GM13977 (cell line): ENCODE measurements around the gene ZNF276.
"Not testable (repeated sequence)": the region's sequence is repeated elsewhere in the genome, so short reads cannot be mapped to it uniquely, and the experiment has no call there.

Experiments used
- DNase-seq: peaks from one replicate; pipeline ENCODE4 v3.0.0; 2012; ENCODE audit warnings: low spot score
- CTCF ChIP-seq: IDR thresholded peaks from 2 replicates; pipeline ENCODE4 v1.5.1; 2012; ENCODE audit warnings: mild to moderate bottlenecking, control low read depth; ENCODE audit not compliant: insufficient read depth; ENCODE audit errors: extremely low read depth, missing control alignments
- in situ Hi-C: fragments of 300-500 bp; cut with MboI; formaldehyde crosslinking; loops from one replicate; pipeline ENCODE4 v1.12.0; 2022; ENCODE audit warnings: low sequenced_read_pairs, low pct_unique_long_range_greater_than_20kb, mixed read lengths, inconsistent platforms; ENCODE audit not compliant: unreplicated experiment

ZNF276 gene

DNA sequence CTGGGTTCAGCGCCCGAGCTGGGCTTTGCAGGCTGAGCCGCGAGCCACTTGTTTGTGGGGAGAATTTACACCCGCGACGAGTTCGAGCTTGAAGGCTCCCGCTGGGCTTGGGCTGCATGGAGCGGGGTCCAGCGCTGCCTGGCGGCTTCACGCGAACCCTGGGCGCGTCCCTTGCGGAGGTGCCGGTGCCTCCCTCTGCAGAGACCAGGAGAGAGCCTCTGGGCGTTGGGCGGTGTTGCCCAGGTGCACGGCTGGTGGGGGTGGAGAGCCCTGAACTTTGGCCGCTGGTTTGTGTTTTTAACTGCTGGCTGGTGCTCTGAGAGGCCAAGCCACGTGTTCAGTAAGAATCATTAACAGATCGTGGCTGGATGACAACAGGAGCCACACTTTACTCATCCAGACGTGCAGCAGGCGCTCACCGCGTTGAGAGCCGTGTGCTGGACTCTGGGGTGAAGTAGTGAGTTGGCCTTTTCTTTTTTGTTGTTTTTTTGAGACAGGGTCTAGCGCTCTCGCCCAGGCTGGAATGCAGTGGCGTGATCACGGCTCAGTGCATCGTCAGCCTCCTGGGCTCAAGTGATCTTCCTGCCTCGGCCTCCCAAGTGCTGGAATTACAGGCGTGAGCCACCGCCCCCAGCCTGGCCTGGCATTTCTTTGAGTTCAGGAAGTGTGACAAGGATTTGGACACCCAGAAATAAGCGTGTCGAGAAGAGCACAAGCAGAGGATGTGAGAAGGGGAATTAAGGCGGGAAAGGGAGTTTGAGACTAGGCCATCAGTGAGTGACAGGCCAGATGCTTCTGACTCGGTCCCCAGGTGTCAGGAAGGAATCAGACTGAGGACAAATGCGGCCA is 34.0 kb upstream of the ZNF276 start:
- DNase-seq, result peak; percentile 70
- no peak for TF ChIP-seq CTCF
- in situ Hi-C loops, result no loop called here

DNA sequence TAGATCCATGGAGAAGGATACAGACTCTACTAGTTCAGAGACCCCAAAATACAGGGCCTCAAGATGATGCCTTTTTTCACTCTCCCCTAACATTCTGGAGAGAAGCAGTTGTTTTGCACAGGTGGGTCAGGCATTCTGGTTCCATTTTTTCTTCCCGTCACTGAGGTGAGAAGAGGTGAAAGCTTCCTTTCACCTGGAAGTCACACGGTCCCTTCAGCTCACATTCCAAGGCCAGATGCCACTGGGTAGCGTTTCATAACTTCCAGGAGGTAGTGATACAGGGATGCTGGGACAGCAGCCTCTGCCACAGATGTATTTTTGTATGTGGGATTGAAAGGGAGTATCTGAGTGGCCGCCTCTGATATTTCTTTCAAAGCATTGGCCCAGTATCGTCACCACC is 32.9 kb upstream of the ZNF276 start:
- no peak for TF ChIP-seq CTCF
- no peak for DNase-seq
- in situ Hi-C loops, result no loop called here

GRCh38 chr16:89689142-89689541 is 32.2 kb upstream of the ZNF276 start:
- no peak for DNase-seq
- in situ Hi-C loops, result no loop called here
- TF ChIP-seq CTCF, result no peak

- DNase-seq, in situ Hi-C loops: not testable (repeated sequence)
Measured at GRCh38 chr16:89689621-89690020, 31.7 kb upstream of the ZNF276 start.

GRCh38 chr16:89690392-89690901 is 30.9 kb upstream of the ZNF276 start:
- no peak for DNase-seq
- in situ Hi-C loops, result no loop called here
- TF ChIP-seq CTCF, result no peak

DNA sequence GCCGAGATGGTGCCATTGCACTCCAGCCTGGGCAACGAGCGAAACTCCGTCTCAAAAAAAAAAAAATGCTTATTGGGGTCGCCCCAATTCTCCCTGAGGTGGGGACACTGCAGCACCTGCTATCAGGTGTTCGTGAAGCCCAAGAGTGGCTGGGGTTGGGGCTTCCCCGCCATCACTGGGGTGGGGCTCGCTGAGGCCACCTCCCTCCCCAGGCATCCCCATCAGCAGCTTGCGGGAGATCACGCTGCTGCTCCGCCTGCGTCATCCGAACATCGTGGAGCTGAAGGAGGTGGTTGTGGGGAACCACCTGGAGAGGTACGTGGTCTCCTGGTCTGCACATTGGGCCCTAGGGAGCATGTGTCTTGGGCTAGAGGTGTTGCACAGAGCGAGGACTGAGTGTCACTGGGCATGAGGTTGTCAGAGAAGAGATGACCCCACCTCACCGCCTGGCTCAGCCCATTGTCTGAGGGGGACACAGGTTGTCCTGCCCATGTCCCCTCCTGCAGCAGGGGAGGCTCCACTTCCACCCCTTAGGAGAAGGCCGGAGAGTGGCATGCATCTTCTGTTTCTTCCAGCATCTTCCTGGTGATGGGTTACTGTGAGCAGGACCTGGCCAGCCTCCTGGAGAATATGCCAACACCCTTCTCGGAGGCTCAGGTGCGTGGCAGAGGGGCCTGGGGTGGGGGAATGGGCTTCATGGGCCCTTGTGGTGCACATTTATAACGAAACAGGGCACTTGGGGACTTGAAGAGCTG is 29.9 kb upstream of the ZNF276 start:
- in situ Hi-C loops, result no loop called here
- TF ChIP-seq CTCF, result no peak
- DNase-seq, result no peak
